Measurements from ENCODE around the gene TET3. TPM values are rescaled to one million over a fixed set of nuclear protein-coding genes. Genes with fewer than 3 reads are reported as not detected.

TET3 gene
- total and polyA plus RNA-seq, 2 of the 8 experiments (the other 6 are each of a cell fraction or from before 2014, with no cell fraction given), result 4.5 to 21.1 TPM

DNA sequence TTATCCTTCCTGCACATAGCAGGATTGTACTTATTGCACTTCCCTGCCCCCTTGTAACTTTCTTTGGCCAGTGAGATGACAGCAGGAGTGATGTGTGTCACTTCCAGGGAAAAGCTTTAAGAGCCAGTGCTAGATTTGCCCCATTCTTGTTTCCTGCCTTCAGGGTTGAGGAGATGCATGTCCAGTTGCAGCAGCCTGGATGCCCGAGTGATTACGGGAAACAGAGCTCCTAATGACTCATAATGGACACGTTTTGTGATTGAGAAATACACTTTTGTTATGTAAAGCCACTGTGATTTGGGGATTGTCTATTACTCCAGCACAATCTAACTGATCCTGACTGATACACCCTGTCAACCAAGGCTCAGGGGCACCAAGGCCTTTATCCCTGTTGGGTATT is 5.0 kb upstream of the TET3 start:
- no peak overlapping the region; a peak in 1 of 4 replicates for H3K4me2 ChIP-seq (ENCODE audit: insufficient read depth in 1 of 2, low read depth in 2 of 2, low read length in 2 of 2)
- TF ChIP-seq SAP30 (IDR thresholded peaks at IDR 0.05; ENCODE audit: insufficient read depth, insufficient replicate concordance, low read length), result no peak
- no peak for TF ChIP-seq CBX8 (IDR thresholded peaks at IDR 0.05; ENCODE audit: borderline replicate concordance, low read depth, low read length)
- TF ChIP-seq, protein P1, sequence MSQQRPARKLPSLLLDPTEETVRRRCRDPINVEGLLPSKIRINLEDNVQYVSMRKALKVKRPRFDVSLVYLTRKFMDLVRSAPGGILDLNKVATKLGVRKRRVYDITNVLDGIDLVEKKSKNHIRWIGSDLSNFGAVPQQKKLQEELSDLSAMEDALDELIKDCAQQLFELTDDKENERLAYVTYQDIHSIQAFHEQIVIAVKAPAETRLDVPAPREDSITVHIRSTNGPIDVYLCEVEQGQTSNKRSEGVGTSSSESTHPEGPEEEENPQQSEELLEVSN (IDR thresholded peaks at IDR 0.05), result no peak
- TF ChIP-seq POLR2AphosphoS5 (IDR thresholded peaks at IDR 0.05; ENCODE audit: low read depth, low read length), result no peak
- TF ChIP-seq, protein P2, sequence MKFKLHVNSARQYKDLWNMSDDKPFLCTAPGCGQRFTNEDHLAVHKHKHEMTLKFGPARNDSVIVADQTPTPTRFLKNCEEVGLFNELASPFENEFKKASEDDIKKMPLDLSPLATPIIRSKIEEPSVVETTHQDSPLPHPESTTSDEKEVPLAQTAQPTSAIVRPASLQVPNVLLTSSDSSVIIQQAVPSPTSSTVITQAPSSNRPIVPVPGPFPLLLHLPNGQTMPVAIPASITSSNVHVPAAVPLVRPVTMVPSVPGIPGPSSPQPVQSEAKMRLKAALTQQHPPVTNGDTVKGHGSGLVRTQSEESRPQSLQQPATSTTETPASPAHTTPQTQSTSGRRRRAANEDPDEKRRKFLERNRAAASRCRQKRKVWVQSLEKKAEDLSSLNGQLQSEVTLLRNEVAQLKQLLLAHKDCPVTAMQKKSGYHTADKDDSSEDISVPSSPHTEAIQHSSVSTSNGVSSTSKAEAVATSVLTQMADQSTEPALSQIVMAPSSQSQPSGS (IDR thresholded peaks at IDR 0.05; ENCODE audit: low read length), result no peak
- no peak for TF ChIP-seq TCF12 (IDR thresholded peaks at IDR 0.05; ENCODE audit: low read depth, low read length)
- TF ChIP-seq PHF8 (conservative IDR thresholded peaks at IDR 0.05; ENCODE audit: low read depth, low read length), result no peak
- TF ChIP-seq CEBPB (IDR thresholded peaks at IDR 0.05; ENCODE audit: low read depth, low read length), result no peak
- no peak for TF ChIP-seq BACH1 (IDR thresholded peaks at IDR 0.05; ENCODE audit: low read length)
- no peak for TF ChIP-seq EP300 (IDR thresholded peaks at IDR 0.05; ENCODE audit: borderline replicate concordance in 1 of 2, low read depth in 2 of 2, low read length in 2 of 2)
- TF ChIP-seq HDAC6 (IDR thresholded peaks at IDR 0.05; ENCODE audit: low read depth, low read length), result no peak
- no peak for TF ChIP-seq SP4 (IDR thresholded peaks at IDR 0.05; ENCODE audit: low read length)

More for the DNA sequence above, 5.0 kb upstream of the TET3 start:
- Histone ChIP-seq H3K9me3 (ENCODE audit: insufficient read depth in 2 of 2, low read depth in 1 of 2, low read length in 1 of 2) (no peaks in the 10 kb centered on the region), H3K56ac (replicated peaks; ENCODE audit: insufficient read length, low read depth, low read length) (no peak overlapping the region), H3K23ac (ENCODE audit: insufficient read length) (no peak overlapping the region), H3K4ac (replicated peaks; ENCODE audit: insufficient read length, low read depth, low read length) (no peak overlapping the region), H2BK12ac (ENCODE audit: low read depth, low read length) (no peak overlapping the region), H3K23me2 (ENCODE audit: low read depth, low read length) (peaks cover 12% of the 10 kb centered on the region), H3K14ac (ENCODE audit: insufficient read length) (no peak overlapping the region), H4K91ac (replicated peaks; ENCODE audit: insufficient read length, low read length) (no peak overlapping the region), H4K8ac (ENCODE audit: extremely low read depth, insufficient read depth, low read length) (no peak overlapping the region), H3K18ac (ENCODE audit: extremely low read depth, low read length) (no peak overlapping the region), H3K4me1 (replicated peaks in 1 of 4; ENCODE audit: control insufficient read depth in 3 of 4, insufficient read depth in 4 of 4, low read length in 3 of 4) (peaks cover 5 to 11% (median 6%) of the 10 kb centered on the region in 4 experiments; a peak in 6 of 7 replicates), H2AFZ (ENCODE audit: low read length) (no peak overlapping the region), H3K27ac (ENCODE audit: low read depth, low read length) (no peak overlapping the region), H2BK5ac (ENCODE audit: low read depth, low read length) (no peak overlapping the region), H2BK20ac (ENCODE audit: low read length) (no peak overlapping the region), H3K4me3 (ENCODE audit: extremely low read depth in 1 of 4, insufficient read depth in 2 of 4, low read depth in 3 of 4, low read length in 4 of 4) (no peak overlapping the region), H3K79me1 (ENCODE audit: low read depth, low read length) (no peaks in the 10 kb centered on the region), H4K5ac (ENCODE audit: insufficient read length, low read depth, low read length) (no peak overlapping the region), H2BK15ac (ENCODE audit: low read length) (no peak overlapping the region), H3K79me2 (ENCODE audit: control insufficient read depth in 1 of 2, insufficient read depth in 2 of 2, low read length in 2 of 2) (no peaks in the 10 kb centered on the region), H2AK5ac (ENCODE audit: low read depth, low read length) (no peak overlapping the region), H3K27me3 (replicated peaks in 1 of 4; ENCODE audit: control insufficient read depth in 3 of 4, extremely low read depth in 1 of 4, insufficient read depth in 3 of 4, low read length in 3 of 4) (peaks cover 14 to 41% (median 34%) of the 10 kb centered on the region in 4 experiments), H2BK120ac (replicated peaks; ENCODE audit: low read depth, low read length) (no peak overlapping the region), H4K20me1 (replicated peaks in 1 of 2; ENCODE audit: control insufficient read depth in 1 of 2, insufficient read depth in 2 of 2, low read length in 2 of 2) (peaks cover 0 to 4% of the 10 kb centered on the region in 2 experiments), H3K9ac (replicated peaks in 1 of 4; ENCODE audit: extremely low read depth in 1 of 4, low read depth in 3 of 4, low read length in 3 of 4) (no peak overlapping the region), H3K36me3 (ENCODE audit: control insufficient read depth in 2 of 4, insufficient read depth in 4 of 4, low read length in 3 of 4) (no peaks in the 10 kb centered on the region)
- 67% methylated on average over 3 of the region's 3 CpGs; no CpG with 5 or more reads in 1 of the 2 experiments for WGBS, 2 experiments (ENCODE audit: extremely low coverage in 1 of 2, insufficient coverage in 1 of 2, insufficient read length in 1 of 2, insufficient replicate concordance in 2 of 2, low coverage in 1 of 2, low lambda C conversion rate in 2 of 2, missing lambda C conversion rate in 1 of 2)
- ChIA-PET POLR2A (ENCODE audit: partially characterized antibody) (interaction anchor here (1.0 to 1.7 kb wide), 3 partner anchors 16 to 219 kb away, joined by 3 to 4 read pairs (median 3); partner anchors contain the start of gene MTHFD2), CTCF (ENCODE audit: partially characterized antibody) (interaction anchor here (0.8 to 1.3 kb wide), 3 partner anchors 14 to 107 kb away, joined by 3 to 4 read pairs (median 3); no protein-coding TSS in a partner anchor)
- FAIRE-seq, result no peak
- DNase-seq (ENCODE audit: low read depth in 1 of 2, low spot score in 2 of 2), result no peak

Measured in H1 (cell line).